HFF-Myc (cell line): Measurements from ENCODE around the gene TENM4.

ENCODE experiments used
- DNase-seq: peaks from one replicate; pipeline ENCODE4 v3.0.0-alpha.2; 2011; ENCODE audit warnings: low read depth; ENCODE audit errors: extremely low read depth
- H3K4me3 ChIP-seq: replicated peaks from 2 replicates; pipeline ENCODE4 v1.5.1; 2011; ENCODE audit warnings: low read depth, mild to moderate bottlenecking, control low read depth, low read length
- TF ChIP-seq, protein P1 (sequence below): IDR thresholded peaks from 2 replicates; pipeline ENCODE4 v1.5.1; 2012; ENCODE audit warnings: mild to moderate bottlenecking, low read depth, low read length, control low read depth; ENCODE audit errors: missing control alignments

TENM4 gene

DNA sequence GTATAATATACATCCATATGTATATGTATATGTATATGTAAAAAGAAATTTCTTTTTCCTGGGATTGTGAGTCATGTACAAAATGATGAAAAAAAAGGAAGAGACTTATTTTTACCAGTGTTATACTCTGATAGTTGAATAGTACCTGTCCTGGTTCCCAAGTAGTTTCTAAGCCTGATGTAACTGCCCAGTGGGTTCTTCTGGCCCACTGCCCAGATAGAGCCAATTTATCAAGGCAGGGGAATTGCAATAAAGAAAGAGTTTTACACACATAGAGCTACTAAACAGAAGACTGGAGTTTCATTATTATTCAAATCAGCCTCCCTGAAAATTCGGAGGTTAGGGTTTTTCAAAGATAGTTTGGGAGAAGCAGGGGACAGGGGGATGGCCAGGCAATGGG is 837.0 kb downstream of the TENM4 start:
- DNase-seq = no peak
- H3K4me3 ChIP-seq = no peak overlapping the region
- TF ChIP-seq, protein P1, sequence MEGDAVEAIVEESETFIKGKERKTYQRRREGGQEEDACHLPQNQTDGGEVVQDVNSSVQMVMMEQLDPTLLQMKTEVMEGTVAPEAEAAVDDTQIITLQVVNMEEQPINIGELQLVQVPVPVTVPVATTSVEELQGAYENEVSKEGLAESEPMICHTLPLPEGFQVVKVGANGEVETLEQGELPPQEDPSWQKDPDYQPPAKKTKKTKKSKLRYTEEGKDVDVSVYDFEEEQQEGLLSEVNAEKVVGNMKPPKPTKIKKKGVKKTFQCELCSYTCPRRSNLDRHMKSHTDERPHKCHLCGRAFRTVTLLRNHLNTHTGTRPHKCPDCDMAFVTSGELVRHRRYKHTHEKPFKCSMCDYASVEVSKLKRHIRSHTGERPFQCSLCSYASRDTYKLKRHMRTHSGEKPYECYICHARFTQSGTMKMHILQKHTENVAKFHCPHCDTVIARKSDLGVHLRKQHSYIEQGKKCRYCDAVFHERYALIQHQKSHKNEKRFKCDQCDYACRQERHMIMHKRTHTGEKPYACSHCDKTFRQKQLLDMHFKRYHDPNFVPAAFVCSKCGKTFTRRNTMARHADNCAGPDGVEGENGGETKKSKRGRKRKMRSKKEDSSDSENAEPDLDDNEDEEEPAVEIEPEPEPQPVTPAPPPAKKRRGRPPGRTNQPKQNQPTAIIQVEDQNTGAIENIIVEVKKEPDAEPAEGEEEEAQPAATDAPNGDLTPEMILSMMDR = no peak
